ENCODE measurements around the gene CLIC1.
"Not testable (repeated sequence)": the region's sequence is repeated elsewhere in the genome, so short reads cannot be mapped to it uniquely, and the experiment has no call there.

DNA sequence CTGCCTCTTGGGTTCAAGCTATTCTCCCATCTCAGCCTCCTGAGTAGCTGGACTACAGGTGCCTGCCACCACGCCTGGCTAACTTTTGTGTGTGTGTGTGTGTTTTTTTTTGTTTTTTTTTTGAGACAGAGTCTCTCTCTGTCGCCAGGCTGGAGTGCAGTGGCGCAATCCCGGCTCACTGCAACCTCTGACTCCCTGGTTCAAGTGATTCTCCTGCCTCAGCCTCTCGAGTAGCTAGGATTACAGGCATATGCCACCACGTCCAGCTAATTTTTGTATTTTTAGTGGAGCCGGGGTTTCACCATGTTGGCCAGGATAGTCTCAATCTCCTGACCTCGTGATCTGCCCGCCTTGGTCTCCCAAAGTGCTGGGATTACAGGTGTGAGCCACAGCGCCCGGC is 27.2 kb downstream of the CLIC1 start:
- TF ChIP-seq, protein P1, sequence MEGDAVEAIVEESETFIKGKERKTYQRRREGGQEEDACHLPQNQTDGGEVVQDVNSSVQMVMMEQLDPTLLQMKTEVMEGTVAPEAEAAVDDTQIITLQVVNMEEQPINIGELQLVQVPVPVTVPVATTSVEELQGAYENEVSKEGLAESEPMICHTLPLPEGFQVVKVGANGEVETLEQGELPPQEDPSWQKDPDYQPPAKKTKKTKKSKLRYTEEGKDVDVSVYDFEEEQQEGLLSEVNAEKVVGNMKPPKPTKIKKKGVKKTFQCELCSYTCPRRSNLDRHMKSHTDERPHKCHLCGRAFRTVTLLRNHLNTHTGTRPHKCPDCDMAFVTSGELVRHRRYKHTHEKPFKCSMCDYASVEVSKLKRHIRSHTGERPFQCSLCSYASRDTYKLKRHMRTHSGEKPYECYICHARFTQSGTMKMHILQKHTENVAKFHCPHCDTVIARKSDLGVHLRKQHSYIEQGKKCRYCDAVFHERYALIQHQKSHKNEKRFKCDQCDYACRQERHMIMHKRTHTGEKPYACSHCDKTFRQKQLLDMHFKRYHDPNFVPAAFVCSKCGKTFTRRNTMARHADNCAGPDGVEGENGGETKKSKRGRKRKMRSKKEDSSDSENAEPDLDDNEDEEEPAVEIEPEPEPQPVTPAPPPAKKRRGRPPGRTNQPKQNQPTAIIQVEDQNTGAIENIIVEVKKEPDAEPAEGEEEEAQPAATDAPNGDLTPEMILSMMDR (IDR thresholded peaks at IDR 0.05) = not testable (repeated sequence)
- TF ChIP-seq ZFX (IDR thresholded peaks at IDR 0.05; ENCODE audit: borderline replicate concordance) = not testable (repeated sequence)

All from 22Rv1 (cell line).